NCI-H128 (cell line): ENCODE results near the gene SNX11.

Source experiments
- DNase-seq: peaks from one replicate; lab custom pipeline; 2025; ENCODE audit not compliant: unreplicated experiment; lab: John Stamatoyannopoulos, UW

SNX11 gene

DNA sequence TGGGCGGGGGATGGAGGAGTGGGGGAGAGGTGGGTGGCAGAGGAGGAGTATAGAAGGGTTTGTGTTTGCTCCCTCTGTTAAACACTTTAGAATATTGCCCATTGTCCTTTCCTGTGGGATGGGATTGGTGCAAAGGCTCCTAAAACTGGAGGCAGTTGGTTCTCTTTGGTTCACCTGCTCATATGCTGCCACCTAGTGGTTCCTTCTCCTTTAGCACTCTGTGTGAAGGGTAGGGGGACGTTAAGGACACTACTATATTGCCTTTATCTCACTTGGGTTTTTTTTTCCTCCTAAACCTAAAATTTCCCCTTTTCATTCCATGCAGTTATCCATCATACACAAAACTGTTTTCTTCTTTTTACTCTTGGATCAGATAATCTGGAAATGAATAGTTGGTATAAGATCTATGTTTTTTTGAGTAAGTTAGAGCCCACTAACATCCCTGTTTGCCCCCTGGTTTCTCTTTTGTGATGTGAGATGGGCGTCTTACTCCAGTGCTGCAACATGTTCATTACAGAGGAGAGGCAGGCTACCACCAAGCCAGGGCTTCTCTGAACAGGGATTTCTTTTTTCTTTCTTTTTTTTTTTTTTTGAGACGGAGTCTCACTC, 23.8 kb downstream of the SNX11 start:
- peak; percentile 37 for DNase-seq

DNA sequence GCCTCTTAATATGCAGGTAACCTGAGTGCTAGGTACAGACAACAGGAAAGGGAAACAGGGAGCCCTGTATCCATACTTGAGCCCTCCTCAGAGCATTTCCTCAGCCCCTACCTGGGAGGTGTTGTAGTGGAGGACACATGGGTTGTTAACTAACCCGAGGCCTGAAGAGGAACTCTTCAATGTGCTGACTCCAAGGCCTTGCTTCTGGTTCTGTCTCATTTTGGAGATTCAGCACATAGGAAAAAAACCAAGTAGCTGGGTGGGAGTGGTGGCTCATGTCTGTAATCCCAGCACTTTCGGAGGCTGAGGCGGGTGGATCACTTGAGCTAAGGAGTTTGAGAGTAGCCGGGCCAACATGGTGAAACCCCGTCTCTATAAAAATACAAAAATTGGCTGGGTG, 24.8 kb downstream of the SNX11 start:
- no peak for DNase-seq

DNA sequence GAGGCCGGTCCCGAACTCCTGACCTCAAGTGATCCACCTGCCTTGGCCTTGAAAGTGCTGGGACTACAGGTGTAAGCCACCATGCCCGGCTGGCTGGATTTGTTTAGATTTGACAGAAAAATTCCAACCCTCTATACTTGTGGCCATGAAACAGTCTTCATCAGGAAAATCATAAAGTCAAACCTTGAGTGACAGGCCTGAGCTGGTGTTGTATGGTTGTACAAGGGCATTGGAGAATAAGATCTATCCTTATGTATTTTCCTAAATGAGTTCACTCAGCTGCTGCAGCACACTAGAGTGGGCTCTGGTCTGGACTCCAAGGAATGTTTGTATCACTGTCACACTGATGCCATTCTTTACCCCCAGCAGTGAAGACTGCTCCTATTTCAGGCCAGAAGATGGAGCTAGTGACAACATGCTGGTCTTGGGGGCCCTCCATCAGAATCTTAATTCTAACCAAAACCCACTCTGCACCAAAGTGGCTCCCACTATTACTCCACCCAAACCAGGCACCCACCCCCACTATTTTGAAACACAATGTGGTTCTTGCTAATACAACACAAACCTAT, 27.4 kb downstream of the SNX11 start:
- no peak for DNase-seq

DNA sequence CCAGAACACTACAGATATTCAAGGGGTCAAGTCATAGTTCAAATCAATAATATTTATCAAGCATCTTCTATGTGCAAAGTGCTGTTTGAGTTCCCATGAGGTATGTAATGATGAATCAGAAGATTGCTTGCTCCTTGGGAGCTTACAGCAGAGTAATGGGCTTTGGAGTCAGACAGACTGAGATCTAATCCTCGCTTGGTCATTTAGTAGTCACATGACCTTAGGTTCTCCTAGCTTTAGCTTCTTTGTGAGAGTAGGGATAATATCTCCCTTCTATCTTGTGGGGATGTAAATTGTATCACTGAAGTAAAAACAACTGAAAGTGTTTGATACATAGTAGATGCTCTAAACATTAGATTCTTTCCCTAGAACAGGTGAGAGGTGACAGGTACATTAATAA, 30.1 kb downstream of the SNX11 start:
- DNase-seq: no peak

DNA sequence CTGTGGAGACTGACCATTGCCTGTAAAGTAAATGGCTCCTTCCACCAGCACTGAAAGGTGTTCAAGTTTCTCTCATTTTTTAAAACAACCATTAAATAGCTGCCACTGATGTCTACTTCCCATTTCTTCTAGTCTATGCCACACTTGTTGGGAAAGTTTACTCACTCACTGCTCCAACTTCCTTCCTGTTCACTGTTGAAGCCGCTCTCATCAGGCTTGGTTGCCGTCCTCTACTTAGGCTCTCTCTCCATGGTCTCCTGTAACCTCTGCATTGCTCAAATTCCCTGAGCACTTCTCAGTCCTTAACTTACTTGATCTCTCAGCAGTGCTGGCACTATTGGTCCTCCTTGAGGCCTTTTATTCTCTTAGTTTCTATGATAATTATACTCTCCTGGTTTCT, 32.4 kb downstream of the SNX11 start:
- no peak for DNase-seq

DNA sequence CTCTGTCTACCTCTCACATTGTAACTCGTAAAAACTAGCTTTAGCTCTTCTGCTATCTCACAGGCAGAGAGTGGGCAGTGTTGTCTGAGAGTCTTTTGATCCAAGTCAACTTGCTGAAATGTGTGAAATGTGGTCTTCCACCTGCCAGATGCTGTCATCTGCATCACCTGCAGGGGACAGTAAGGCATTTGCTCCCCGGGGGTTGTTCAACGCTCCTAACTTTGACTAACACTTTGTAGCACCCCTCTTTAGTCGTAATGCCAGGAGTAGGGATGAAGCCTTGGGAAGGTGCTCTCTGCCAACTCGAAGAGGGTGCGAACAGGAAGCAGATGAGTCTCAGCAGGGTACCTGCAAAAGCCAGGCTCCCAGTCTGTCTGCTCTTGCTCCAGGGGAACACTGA, 36.1 kb downstream of the SNX11 start:
- DNase-seq: no peak

DNA sequence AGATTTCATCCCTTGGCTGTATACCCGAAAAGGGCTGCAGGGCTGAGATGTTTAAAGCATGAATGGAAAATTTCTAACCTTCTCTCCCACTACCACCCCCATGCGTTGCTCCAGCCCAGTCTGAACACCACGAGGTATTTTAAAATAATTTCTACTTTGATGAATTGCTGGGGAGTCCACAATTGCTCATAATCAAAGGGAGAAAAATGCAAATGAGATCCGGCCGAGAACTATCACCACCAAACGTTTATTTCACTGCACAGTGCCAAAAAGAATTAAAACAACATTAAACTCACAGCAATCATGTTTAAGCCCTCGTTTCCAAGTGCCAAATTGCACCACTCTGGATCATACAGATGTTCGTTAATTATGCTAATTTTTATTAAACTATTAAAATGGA, 36.7 kb downstream of the SNX11 start:
- no peak for DNase-seq

DNA sequence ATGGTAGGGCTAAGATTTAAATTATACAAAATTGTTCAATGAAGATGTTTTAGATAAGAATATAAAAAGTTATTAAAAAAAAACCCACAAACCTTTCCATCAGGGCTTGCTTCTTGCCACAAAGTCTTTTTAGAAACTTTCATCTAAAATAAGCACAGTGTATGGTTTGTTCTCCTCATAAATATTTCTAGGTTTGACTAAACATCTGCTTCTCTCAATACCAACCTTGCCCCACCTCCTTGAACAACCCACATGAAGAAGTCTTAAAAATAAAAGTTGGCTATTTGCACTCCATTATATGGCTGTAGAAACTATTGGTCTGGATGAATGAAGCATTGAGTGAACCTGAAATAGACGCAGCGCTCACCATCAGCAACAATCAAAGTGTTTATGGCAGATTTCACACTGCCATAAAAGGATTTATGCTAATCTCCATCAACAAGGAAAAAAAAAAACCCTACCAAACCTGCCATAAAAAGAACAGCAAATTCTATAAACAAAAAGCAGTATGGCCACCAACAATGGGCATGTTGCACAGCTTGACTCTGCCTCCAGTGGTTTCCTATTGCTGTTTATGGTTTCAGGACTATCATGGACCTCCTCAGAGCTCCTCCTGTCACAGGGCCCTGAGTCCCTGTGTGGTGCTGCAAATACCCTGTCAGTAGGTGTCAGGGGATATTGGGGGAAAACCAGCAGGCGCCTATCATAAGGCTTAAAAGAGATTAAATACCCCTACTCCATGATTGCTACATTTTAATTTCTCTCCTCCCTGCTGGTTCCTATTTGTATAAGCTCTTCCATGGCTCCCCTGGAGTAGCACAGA, 37.6 kb downstream of the SNX11 start:
- DNase-seq: no peak

DNA sequence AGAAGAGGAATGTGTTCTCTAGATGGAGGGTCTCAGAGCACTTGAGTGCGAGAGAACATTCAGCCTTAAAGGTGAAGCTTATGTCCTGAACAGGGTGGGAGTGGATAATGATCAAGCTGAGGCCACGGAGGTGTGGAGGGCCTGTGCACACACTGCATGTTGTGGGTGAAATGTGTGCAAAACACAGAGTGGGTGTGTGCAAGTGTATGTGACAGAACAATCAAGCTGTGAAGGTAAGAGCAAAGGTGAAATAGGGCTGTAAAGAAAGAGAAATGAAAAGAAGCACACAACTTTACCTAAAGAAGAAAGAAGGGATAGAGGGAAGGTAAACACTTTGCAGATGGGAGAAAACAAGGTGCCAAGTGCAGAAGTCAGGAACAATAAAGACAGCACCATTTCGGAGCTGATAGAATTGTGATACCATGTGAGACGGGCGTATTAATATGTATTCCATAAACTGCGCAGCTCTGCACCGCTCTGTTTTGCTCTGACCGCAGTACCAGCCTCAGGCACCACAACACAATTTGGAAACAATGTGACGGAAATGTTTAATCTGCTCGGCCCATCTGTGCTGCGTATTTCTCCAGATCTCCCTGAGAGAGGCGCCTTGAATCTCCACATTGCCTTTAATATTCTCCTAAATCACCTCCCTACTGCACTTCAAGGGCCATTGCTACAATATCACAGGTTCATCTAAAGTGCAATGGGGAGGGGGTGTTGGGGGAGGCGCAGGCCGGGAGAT, 40.6 kb downstream of the SNX11 start:
- DNase-seq: no peak

DNA sequence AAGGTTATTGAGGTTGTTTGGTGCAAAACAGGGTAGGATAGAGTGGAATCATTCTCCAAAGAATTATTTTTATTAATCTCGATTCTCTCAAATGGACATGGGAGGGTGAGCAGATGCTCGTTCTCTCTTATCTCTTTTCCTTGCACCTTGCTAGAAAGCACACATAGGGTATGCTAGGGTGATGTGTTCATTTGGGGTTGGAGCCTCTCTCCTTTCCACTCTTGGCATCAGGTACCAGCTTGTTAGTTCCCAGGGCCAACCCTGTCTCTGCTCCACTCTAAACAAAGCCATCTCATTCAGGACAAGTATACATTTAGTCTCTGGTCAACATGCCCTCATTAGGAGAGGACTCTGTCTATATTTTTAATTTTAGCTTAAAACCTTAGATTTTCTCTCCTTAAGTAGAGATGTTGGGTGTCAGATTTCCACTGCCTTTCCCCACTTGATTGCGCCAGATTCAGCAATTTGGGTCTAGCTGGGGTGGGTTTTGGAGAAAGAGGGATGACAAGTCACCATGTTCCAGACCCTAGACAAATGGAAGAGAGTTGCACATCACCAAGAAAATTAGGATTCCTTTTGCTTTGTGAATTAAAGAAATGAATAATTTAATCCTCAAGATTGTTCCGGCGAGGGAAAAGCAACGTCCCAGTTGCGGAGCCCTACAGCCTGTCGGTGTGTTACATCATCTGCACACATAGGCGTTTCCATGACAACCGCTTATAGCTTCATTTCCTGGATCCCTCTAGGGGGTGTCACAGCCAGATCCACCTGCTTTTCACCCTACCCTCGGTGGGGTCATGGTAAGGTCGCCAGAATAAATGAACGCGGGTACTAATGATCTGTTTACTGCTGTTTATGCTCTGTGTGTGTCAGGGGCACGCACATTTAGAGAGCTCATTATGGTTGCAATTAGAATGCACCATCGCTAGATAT, 41.6 kb downstream of the SNX11 start:
- DNase-seq: no peak

DNA sequence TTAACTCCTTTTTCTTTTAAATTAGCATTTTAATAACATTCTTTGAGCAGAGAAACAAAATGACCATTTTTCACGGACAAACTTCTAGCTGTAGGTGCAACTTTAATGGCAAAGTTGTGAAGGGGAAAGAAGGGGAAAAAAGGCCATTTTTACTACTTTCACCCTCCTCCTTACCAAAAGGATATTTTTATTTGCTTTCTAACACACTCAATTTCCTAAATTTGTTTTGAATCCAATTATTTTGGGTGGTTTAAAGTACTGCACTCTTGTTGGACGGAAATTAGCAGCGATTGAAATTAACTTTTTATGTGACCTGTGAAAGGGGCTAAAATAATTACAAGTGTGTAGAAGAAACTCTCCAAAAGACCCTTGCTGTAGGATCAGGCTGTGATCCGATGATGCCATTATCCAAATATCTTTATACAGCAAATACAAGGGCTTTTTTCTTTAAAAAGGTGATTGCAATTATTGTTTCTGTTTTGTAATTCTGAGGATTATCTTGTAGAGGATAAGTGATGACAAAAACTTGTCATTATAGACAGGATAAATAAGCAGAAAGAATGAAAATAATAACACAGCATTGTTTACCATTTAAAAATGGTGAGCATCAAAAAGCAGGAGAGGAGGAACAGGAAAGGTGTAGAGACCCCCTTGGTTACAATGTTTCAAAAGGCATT, 42.4 kb downstream of the SNX11 start:
- DNase-seq: no peak

DNA sequence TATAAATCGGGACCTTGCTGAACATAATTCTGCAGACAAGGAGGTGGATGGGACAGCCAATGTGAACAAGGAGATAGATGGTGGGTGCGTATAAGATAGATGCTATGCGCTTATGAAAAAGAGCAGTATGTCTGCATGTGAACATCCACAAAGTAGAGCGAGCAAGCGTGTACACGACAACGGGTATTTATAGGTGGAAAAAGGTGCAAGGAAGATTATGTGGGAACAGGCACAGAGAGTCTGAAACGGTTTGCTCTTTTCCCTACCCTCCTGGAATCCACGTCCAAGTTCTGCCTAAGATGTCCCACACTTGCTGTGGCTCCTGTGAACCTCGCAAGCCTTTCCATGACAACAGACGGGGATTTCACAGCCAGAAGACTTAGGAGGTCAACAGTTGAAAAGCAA, 43.0 kb downstream of the SNX11 start:
- DNase-seq: no peak

DNA sequence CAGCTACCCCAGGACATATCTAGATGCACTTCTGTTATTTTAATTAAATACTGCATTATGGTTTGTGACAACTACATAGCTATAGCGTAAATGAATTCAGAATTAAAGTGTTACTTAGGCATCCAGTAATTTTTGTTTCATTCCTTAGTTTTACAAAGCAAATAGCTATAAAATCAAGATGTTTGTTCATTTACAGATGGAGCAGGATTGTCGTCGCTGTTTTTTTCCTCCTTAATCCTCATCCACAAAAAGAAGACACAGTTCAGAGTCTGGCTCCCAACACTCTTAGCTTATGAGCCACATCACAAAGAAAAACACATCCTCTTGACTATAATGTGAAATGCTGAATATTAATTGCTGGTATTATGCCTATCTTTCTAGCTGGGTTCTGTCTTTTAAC, 43.7 kb downstream of the SNX11 start:
- no peak for DNase-seq

DNA sequence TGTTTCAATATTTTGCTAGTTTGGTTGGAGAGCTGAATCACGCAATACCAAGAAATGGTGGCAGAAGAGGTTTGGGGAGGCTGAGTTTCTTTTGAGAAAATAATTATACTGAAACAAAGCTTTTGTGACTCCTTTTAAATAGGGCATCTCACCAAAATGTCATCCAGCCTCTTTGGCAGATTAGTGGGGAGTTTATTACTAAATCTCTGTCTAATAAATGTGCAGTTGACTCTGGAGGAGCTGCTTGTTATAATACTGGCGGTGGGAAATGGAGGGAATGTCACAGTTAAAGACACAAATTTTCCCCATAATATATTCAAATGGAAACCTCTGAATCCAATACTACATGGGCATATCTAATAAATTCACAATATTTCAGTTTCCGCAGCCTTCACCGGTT, 44.7 kb downstream of the SNX11 start:
- DNase-seq: no peak

DNA sequence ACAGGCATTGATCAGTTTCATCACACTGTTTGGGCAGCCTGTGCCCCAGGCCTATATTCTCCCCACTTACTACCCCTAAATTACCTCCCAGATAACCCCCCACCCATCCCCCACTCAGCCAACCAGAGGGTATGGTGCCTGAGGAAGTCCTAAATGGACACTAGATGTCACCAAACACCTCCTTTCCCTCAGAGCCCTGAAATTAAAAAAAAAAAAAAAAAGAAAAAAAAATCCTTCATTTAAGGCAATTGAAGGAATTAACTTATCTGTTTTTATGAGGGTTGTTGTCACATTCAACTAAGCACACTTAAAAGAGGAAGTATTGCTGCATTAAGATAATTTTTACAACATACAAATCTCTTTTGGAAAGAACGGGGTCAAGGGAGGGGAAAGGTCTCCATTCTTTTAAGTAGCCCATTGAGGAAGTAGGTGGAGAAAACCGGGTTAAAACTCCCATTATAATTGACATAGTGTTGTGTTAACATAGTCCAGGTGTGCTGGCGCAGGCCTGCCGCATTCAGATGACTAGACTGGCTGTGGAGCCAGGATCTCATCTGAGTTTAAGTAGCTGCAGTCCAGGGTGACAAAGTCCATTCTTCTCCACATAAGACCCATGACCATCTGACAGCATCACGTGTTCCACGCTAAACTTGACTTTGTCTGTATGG, 46.3 kb downstream of the SNX11 start:
- DNase-seq: no peak

DNA sequence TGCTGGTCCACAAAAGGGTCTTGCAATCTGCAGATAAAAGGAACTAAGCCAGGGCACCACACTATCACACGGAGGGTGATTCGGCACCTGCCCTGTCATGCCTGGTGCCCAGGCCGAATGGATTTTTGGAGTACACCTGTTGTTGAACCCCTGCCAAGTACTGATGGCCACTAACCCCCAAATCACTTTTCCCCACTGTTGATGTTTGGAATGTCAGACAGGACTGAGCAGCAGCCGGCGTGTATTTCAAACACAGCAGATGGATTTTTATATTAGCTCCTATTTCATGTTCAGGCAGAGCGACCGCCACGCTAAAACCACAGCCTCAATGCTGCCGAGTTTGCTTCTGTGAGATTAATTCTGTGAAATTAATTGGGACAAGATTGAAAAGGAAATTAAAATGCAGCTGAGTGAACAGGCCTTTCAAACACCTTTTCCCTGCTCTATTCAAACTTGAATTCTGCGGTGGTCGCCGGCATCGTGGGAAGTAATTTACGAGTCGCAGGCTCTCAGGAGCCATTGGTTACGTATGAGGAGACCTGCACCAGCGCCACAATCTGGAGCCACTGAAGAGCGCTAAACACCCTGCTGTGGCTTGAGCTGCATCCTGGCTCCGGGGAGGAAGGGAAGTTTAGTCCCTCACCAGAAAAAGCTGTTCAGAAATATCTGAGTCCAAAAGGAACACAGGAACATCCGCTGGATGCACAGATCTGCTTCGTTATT, 48.5 kb downstream of the SNX11 start:
- DNase-seq: no peak

DNA sequence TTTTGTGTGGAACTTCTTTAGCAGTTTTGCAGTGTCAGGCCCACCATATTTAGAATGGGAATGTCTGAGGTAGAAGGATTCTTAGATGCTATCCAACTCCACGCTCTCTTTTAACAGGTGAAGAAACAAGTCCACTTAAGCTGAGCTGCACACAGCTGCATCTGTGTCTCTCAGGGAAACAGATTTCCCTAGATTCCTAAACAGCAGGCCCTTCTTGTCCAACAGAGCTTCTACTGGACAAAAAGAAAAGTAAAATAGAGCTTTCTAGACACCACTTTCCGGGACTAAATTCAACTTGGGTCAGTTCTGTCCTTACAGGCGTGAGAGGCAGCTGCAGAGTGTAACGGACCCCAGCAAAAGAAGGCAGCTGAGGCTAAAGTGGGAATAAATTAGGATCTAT, 51.7 kb downstream of the SNX11 start:
- DNase-seq: no peak

DNA sequence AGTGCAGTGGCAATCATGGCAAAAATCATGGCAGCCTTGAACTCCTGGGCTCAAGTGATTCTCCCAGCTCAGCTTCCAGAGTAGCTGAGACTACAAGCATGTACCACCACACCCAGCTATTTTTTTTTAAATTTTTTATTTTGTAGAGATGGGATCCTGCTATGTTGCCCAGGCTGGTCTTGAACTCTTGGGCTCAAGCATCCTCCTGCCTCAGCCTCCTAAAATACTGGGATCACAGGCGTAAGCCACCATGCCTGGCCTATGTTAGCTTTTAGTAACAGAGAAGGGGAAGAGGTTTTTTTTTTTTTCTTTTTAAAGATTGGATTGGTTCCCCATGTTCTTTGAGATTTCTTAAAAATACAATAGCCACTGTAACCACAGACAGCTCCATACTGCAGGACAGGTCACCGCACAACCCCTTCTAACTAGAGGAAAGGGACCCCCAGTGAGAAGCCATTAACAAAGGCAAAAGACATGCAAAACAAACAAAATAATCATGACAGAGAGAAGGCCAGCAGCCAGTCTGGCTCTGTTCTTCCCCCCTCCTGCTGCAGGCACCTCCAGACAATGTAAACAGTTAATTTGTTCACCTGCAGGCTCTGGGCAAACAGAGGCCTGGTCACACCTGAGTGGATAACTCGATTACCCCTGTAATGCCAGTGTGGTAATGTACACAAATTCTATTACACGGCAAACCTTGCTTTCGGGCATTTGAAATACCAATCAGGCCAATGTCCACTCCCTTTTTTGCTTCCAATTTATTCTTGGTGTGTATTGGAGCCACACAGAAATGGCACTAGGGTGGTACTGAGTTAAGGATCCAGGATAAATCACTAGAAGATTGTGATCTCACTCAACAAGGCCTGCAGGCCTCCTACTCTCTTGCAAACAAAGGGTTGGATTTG, 52.9 kb downstream of the SNX11 start:
- peak; percentile 23 for DNase-seq
